HG03354 (cell line): ENCODE measurements around the gene MRPL45.

ENCODE experiments used
- ATAC-seq: cut with Tn5 transposase; IDR thresholded peaks from one replicate; pipeline ENCODE4 v1.9.1; 2021; ENCODE audit warnings: mild to moderate bottlenecking; ENCODE audit not compliant: unreplicated experiment, poor library complexity, severe bottlenecking

The MRPL45 gene

DNA sequence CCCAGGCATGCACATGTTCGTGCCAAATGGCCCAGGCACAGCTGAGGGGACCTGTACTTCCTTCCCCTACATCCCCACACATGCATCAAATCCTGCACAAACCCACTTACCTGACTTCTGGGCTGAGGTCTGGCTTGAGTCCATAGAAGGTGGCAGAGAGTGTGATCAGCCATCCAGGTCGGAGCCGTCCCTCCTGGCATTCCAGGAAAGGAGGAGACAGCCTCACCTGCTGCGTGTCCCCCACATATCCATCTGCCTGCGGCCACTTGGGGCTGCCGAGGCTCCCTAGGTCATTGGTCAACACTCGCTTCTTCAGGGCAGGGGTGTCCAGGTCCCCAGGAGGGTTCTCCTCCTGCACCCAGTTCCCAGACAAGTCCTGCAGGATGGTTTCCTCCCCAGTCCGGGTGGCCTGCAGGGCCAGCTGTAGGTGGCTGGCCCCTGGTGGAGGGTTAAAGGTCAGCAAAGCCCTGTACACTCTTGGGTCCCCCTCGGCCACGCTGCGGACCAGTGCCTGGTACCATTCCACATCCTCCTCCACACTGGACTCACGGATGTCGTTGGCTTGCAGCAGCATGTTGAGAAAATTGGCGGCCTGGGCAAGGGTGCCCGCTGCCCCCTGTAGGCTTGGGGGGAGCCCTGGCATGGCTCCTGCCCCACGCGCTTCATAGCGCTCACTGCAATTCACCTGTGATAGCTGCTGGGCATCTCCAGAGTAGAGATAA lies 46.1 kb downstream of the MRPL45 start:
- no peak for ATAC-seq

DNA sequence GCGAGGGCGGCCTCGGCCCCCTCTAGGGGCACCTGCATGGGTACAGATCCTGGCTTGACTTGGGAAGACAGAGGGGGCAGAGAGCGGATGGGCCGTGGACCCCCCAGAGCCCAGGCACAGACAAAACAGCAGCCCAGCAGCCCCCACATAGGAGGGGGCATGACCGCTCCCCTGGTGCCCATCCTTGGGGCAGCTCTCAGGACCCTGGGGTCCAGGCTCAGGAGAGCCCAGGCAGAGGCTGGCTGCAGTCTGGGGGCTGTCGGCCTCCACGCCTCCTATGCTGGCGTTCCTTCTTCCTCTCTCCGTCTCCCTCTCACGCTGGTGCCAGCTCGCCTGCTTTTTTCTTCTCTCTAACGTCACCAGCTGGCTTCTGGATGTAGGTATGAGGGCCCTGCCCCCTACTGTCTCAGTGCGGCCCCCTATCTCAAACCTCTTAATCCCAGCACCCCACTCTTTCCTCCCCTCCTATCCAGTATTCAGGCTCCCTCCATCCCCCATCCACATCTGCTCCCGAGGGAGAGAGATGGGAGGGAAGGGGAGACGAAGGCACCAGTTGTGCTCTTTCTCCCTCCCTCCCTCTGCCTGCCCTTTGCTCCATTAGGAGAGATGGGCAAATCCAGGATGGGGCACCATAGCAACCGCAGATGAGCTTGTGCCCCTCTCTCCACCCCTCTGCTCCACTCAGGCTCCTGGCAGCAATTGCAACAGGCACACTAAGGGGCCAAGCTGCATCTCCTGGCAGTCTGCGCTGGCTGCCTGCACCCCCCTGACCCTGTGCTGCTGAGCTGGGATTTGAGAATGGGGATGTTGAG lies 46.8 kb downstream of the MRPL45 start, which contains the start of gene GPR179:
GPR179 (minus strand) TSS at position 349 of the 812 bp plus-strand sequence; CDS start at position 182, 167 bp downstream.
- no peak for ATAC-seq

DNA sequence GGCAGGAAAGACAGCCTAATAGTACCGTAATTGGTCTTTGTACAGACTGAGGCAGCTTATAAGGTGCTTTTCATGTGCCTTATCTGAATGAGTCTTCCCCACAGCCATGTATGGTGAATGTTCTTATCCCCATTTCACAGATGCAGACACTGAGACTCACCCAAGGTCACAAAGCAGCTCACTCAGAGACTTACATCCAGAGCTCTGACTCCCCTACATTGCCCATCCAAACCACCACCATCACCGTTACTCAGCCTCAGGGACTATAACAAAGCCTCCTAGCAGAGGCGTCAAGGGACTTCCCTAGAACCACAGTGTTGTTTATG lies 47.4 kb downstream of the MRPL45 start:
- no peak for ATAC-seq

DNA sequence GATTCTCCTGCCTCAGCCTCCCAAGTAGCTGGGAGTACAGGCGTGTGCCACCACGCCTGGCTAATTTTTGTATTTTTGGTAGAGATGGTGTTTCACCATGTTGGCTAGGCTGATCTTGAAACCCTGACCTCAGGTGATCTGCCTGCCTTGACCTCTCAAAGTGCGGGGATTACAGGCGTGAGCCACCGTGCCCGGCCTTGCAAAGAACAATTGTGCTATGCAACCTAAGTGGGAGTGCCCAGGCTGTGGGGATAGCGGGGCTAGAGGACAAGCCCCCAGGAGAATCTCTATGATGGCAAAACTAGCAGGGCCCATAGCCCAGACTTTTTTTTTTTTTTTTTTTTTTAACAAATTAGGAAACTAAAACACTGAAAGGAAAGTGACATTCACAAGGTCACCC lies 48.8 kb downstream of the MRPL45 start:
- ATAC-seq = no peak

GRCh38 chr17:38349097-38349730 lies 52.2 kb downstream of the MRPL45 start:
- ATAC-seq = peak; percentile 44

GRCh38 chr17:38350035-38350434 lies 53.1 kb downstream of the MRPL45 start:
- no peak for ATAC-seq

- peak; percentile 87 for ATAC-seq
Observed at GRCh38 chr17:38351412-38352222, 54.6 kb downstream of the MRPL45 start, which contains the start of gene SOCS7. Gene SOCS7 (plus strand): TSS chr17:38351844. CDS start chr17:38352053, 209 bp downstream.

GRCh38 chr17:38352245-38353085 lies 55.5 kb downstream of the MRPL45 start:
- peak; percentile 21 for ATAC-seq

DNA sequence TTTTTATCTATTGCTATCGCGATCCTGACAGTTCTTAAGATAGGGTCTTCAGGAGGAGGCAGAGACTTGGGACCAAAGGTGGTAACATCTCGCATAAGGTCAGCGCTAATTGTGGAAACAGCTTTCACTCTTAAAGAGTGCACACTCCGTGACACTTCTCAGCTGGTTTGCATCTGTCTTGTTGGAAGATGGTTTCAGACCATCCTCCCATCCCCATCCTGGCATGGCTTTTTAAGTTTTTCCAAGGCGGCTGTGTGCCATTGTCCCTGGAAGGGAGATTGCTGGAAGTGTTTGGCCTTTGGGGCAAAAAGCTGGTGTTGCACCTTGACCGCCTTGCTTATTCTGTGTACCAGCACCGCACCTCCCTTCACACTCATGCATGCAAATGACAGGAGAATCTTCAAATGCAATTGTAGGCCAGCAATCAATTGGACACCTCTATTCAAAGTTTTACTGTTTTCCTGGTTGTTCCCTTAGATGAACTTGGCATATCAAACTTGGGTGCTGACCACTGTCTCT lies 56.2 kb downstream of the MRPL45 start:
- no peak for ATAC-seq

GRCh38 chr17:38353668-38354067 lies 56.7 kb downstream of the MRPL45 start:
- no peak for ATAC-seq

DNA sequence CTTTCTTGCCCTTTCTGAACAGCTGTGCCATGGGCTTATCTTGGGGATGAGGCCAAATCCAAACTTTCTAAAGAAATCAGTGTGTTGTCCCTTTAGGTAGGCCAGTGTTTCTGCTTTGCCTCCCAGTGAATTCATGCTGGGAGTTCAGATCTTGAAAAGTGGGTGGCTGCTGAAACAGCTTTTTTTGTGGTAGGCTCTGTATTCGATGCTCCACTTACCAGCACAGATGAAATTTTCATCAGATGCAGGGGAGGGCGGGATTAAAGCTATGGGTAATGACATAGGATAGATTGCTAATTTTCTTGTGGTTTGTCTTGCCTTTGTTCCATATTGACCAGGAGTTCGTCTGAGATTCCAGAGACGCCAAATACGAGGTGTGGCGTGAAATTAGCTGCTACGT lies 57.5 kb downstream of the MRPL45 start:
- no peak for ATAC-seq

DNA sequence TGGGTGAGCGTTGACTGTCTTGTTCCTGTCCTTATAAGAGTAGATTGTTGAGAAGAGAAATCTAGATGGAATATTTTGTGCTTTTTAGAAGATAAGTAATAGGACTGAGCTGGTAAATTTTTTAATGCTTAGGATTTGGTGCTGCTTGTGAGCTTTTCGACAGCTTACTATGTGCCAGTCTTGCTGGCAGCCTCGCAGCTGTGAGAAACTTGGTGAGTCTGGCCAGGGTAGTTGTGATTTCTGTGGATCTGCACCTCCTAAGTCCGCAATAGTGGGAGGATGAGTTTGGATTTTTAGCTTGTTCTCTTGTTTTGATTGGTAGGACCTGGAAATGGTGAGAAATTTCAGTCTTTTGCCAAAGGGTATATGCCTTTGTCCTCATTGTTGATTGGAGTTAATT lies 58.3 kb downstream of the MRPL45 start:
- ATAC-seq = no peak

DNA sequence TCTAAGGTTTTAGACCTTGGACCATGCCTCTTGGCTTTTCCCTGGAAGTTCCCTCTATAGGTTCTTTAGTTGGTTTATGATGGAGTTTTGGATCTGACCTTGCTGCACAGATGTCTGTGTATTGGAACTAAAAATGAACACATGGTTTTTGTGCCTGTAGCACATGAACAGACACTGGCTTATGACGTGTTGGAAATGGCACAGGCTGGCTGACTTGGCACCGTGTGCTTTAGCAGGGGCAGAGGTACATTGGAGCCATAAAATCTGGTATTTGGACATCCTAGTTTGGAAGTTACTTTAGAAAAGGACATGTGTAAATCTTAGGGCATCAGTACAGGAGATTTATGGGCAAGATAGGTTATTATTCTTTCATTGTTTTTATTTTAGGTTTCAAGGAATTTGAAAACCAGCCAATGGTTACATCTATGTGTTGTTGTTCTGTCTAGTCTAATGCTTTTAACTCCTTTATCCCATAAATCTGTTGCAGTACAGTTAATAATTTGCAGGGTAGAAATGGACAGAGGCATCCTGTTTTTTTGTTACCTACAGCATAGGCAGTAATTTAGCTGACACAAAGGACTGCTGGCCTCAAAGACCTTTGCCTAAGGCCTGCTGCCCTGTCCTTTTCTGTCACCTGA lies 60.6 kb downstream of the MRPL45 start:
- ATAC-seq = no peak

GRCh38 chr17:38358586-38359513 lies 61.9 kb downstream of the MRPL45 start:
- no peak for ATAC-seq

DNA sequence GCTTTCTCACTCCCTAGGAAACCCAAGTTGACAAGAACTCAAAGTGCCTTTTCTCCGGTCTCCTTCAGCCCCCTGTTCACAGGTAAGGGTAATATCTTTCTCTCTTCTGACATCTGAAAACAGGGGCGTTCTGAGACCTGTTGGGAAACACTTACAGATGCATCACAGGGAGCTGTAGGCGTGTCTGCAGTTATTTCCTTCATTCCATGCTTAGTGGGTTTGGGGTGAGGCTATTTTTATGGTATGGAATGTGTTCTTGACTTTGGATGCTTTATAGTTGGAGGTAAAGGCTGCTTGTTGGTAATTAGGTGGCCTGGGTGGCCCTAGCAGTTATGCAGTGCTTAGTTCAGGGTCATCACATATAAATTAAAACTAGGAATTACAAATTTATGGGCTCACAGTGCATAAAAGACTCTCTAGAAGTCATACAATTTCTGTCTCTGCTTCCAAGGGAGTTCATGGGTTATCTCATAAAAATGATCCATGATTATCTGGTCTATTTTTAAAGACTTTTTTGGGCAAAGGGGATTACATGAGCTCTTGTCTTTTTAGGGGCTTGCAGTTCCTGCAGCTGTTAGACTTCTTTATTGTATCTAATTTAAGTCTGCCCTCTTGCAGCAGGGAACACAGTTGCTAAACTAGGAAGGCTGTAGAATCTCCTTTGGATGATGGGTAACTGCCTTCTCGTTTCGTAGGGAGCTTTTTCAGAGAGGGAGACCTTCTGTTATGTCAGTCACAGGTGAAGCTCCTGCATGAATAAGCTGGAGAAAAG lies 64.9 kb downstream of the MRPL45 start:
- ATAC-seq = no peak

DNA sequence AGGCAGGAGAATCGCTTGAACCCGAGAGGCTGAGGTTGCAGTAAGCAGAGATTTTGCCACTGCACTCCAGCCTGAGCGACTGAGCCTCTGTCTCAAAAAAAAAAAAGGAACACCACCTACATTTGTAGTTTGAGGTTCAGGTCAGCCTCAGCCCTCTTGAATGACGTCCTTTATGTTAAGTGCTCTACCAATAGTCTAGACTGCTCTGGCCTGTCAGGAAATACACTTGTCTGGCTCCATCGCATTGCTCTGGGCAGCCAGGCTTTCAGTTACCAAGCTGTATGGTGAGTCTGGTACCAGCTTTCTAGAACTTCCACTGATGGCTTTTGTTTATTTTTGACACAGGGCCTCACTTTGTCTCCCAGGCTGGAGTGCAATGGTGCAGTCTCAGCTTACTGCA lies 66.0 kb downstream of the MRPL45 start:
- no peak for ATAC-seq

GRCh38 chr17:38364741-38365140 lies 67.8 kb downstream of the MRPL45 start:
- no peak for ATAC-seq
